Activated CD8-positive, alpha-beta T cell treated with anti-CD3 and anti-CD28 coated beads for 36 hours (primary cell): ENCODE results near the gene KSR2. TPM values are rescaled to one million over a fixed set of nuclear protein-coding genes. Genes with fewer than 3 reads are reported as not detected.

ENCODE experiments used
- ATAC-seq: fragments of 200-7000 bp; cut with Tn5 transposase; one replicate; pipeline ENCODE4 v1.10.0; 2021; ENCODE audit warnings: mild to moderate bottlenecking, moderate library complexity
- CTCF ChIA-PET: fragments of 350-600 bp; sonication (Branson Sonifier 250); formaldehyde crosslinking; loops from one replicate; lab custom pipeline; 2021; ENCODE audit warnings: antibody characterized with exemption; lab: Charles Lee
- POLR2A ChIA-PET: fragments of 350-600 bp; sonication (Branson Sonifier 250); formaldehyde crosslinking; loops from one replicate; lab custom pipeline; 2021; ENCODE audit warnings: antibody characterized with exemption; lab: Charles Lee
- DNase-seq: peaks from one replicate; pipeline ENCODE4 v3.0.0-alpha.2; 2020
- H3K27ac Mint-ChIP-seq: one replicate; pipeline ENCODE4 v1.8.0; 2021; ENCODE audit warnings: mild to moderate bottlenecking, mixed read lengths
- H3K27me3 Mint-ChIP-seq: one replicate; pipeline ENCODE4 v1.8.0; 2021; ENCODE audit warnings: mixed read lengths
- H3K36me3 Mint-ChIP-seq: one replicate; pipeline ENCODE4 v1.8.0; 2021; ENCODE audit warnings: low read depth, mixed read lengths
- H3K4me1 Mint-ChIP-seq: one replicate; pipeline ENCODE4 v1.8.0; 2021; ENCODE audit warnings: low read depth, mixed read lengths
- H3K4me3 Mint-ChIP-seq: one replicate; pipeline ENCODE4 v1.8.0; 2021; ENCODE audit warnings: mild to moderate bottlenecking, moderate library complexity, mixed read lengths
- H3K9me3 Mint-ChIP-seq: one replicate; pipeline ENCODE4 v1.8.0; 2021; ENCODE audit warnings: mixed read lengths
- CTCF ChIP-seq: fragments of 200-600 bp; IDR thresholded peaks from one replicate; pipeline ENCODE4 v1.8.0; 2022; ENCODE audit warnings: antibody characterized with exemption, mild to moderate bottlenecking
- intact Hi-C: fragments of 100-400 bp; cut with micrococcal nuclease; formaldehyde crosslinking; loops from one replicate; pipeline ENCODE4 v1.10.0; 2022
- total RNA-seq, 2 experiments: library from RNA; stranded (reverse); gene quantifications; one replicate each; pipeline ENCODE4 v1.2.3, GENCODE V29; 2021

KSR2 gene
- total RNA-seq, 2 experiments from 2014 or later = 0.02 TPM; not detected in 1

- H3K27me3 Mint-ChIP-seq = peaks cover 30% of the 10 kb centered on the region
- ChIA-PET CTCF (interaction anchor here (0.9 to 1.4 kb wide), 3 partner anchors 8 to 30 kb away, joined by 3 to 4 read pairs (median 3); no protein-coding TSS in a partner anchor), POLR2A (no interaction called here)
- intact Hi-C loops = no loop called here
- no peak overlapping the region for H3K27ac Mint-ChIP-seq
- H3K4me3 Mint-ChIP-seq = no peak overlapping the region
- TF ChIP-seq CTCF = no peak
- peaks cover 8% of the 10 kb centered on the region for H3K9me3 Mint-ChIP-seq
- DNase-seq = no peak
- H3K4me1 Mint-ChIP-seq = no peaks in the 10 kb centered on the region
- no peaks in the 10 kb centered on the region for H3K36me3 Mint-ChIP-seq
- no peak for ATAC-seq
These were observed 123.4 kb downstream of the KSR2 start for GRCh38 chr12:117845271-117845904.

- Mint-ChIP-seq H3K27ac (no peak overlapping the region), H3K4me3 (no peak overlapping the region), H3K36me3 (no peaks in the 10 kb centered on the region), H3K27me3 (peaks cover 26% of the 10 kb centered on the region), H3K4me1 (no peaks in the 10 kb centered on the region), H3K9me3 (peaks cover 8% of the 10 kb centered on the region)
- ATAC-seq (no peak), DNase-seq (no peak)
- intact Hi-C loops = no loop called here
- ChIA-PET CTCF (interaction anchor here (0.7 to 1.4 kb wide), 2 partner anchors 10 to 13 kb away, joined by 3 read pairs; no protein-coding TSS in a partner anchor), POLR2A (no interaction called here)
- TF ChIP-seq CTCF = no peak
These were observed 124.5 kb downstream of the KSR2 start for GRCh38 chr12:117844114-117844830.

GRCh38 chr12:117842630-117843029 lies 126.2 kb downstream of the KSR2 start:
- H3K27me3 Mint-ChIP-seq = peaks cover 20% of the 10 kb centered on the region
- peaks cover 8% of the 10 kb centered on the region for H3K9me3 Mint-ChIP-seq
- no peak for TF ChIP-seq CTCF
- no peak overlapping the region for H3K27ac Mint-ChIP-seq
- no peaks in the 10 kb centered on the region for H3K4me1 Mint-ChIP-seq
- no peaks in the 10 kb centered on the region for H3K36me3 Mint-ChIP-seq
- ATAC-seq = no peak
- CTCF ChIA-PET = interaction anchor here (1.4 kb wide), 1 partner anchor 14 kb away, joined by 4 read pairs; no protein-coding TSS in a partner anchor
- DNase-seq = no peak
- intact Hi-C loops = no loop called here
- POLR2A ChIA-PET = no interaction called here
- H3K4me3 Mint-ChIP-seq = no peak overlapping the region

- no peak overlapping the region for H3K27ac Mint-ChIP-seq
- TF ChIP-seq CTCF = no peak
- POLR2A ChIA-PET = no interaction called here
- H3K4me1 Mint-ChIP-seq = no peaks in the 10 kb centered on the region
- peaks cover 24% of the 10 kb centered on the region for H3K27me3 Mint-ChIP-seq
- no peaks in the 10 kb centered on the region for H3K36me3 Mint-ChIP-seq
- DNase-seq (no peak), ATAC-seq (no peak)
- H3K4me3 Mint-ChIP-seq = no peak overlapping the region
- peaks cover 8% of the 10 kb centered on the region for H3K9me3 Mint-ChIP-seq
- intact Hi-C loops = no loop called here
- CTCF ChIA-PET = interaction anchor here (1.4 kb wide), 1 partner anchor 14 kb away, joined by 4 read pairs; no protein-coding TSS in a partner anchor
These were observed 126.6 kb downstream of the KSR2 start for GRCh38 chr12:117842220-117842619.

GRCh38 chr12:117837737-117838050 lies 131.1 kb downstream of the KSR2 start:
- no peaks in the 10 kb centered on the region for H3K9me3 Mint-ChIP-seq
- H3K27ac Mint-ChIP-seq = no peak overlapping the region
- POLR2A ChIA-PET = no interaction called here
- DNase-seq (no peak), ATAC-seq (no peak)
- H3K4me1 Mint-ChIP-seq = no peaks in the 10 kb centered on the region
- TF ChIP-seq CTCF = no peak
- intact Hi-C loops = loop anchor here (2.0 to 10.0 kb wide), 4 partner anchors 253 to 625 kb away; no protein-coding TSS in a partner anchor
- peaks cover 19% of the 10 kb centered on the region for H3K27me3 Mint-ChIP-seq
- CTCF ChIA-PET = interaction anchor here (0.6 to 4.1 kb wide), 30 partner anchors 8 to 626 kb away, joined by 3 to 58 read pairs (median 4); no protein-coding TSS in a partner anchor
- H3K36me3 Mint-ChIP-seq = no peaks in the 10 kb centered on the region
- no peak overlapping the region for H3K4me3 Mint-ChIP-seq
